ENCODE measurements around the gene CNMD. TPM values are rescaled to one million over a fixed set of nuclear protein-coding genes. Genes with fewer than 3 reads are reported as not detected.

The CNMD gene
- total RNA-seq, 4 donors from 2014 or later, result not detected

DNA sequence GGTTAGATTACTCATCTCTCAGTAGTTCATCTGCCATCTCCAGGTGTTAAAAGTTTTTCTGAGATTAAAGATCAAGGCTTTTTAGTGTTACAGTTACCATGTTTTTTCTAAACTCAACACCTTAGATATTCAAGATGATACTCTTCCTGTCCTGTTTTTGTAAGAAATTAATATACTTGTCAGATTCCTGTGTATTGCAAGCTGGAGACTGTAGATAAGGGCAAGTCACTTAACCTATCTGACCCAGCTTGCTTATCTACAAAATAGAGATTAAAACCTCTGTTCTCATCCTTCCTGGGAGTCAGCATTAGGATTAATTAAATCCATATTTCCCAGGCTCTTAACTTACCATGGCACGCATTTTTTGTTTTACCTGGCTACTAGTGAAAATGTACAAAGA is 61.8 kb downstream of the CNMD start:
- Histone ChIP-seq H3K36me3 (peaks cover 0 to 91% (median 13%) of the 10 kb centered on the region in 3 donors), H3K27ac (no peak overlapping the region), H3K4me1 (no peaks in the 10 kb centered on the region), H3K9me3 (no peaks in the 10 kb centered on the region), H3K27me3 (no peaks in the 10 kb centered on the region), H3K4me3 (no peak overlapping the region)
- DNase-seq, result no peak
- intact Hi-C loops (cut with DNase I), result no loop called here
- TF ChIP-seq, protein P1, sequence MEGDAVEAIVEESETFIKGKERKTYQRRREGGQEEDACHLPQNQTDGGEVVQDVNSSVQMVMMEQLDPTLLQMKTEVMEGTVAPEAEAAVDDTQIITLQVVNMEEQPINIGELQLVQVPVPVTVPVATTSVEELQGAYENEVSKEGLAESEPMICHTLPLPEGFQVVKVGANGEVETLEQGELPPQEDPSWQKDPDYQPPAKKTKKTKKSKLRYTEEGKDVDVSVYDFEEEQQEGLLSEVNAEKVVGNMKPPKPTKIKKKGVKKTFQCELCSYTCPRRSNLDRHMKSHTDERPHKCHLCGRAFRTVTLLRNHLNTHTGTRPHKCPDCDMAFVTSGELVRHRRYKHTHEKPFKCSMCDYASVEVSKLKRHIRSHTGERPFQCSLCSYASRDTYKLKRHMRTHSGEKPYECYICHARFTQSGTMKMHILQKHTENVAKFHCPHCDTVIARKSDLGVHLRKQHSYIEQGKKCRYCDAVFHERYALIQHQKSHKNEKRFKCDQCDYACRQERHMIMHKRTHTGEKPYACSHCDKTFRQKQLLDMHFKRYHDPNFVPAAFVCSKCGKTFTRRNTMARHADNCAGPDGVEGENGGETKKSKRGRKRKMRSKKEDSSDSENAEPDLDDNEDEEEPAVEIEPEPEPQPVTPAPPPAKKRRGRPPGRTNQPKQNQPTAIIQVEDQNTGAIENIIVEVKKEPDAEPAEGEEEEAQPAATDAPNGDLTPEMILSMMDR (IDR thresholded peaks at IDR 0.05), result no peak
- TF ChIP-seq POLR2A (IDR thresholded peaks at IDR 0.05), result no peak
- WGBS, 2 donors, result 94 to 100% methylated on average over 1 of the region's 1 CpG

DNA sequence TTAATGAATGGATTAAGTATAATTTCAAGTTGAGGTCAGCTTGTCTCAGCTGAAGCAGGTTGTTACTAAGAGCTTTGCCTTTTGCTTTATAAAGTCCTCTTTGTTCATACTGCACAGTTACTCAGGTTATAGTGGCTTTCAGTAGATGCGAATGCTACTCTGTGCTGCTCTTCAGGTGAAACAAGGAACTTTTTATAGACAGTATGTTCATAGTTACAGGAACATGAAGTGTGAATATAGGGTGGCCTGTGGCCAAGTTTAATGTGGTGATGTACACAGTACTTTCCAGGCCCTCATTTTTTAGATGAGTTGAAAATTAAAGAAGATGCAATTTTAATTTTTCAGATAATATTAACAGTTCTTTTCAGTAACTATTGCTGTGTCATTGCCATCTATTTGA is 66.2 kb downstream of the CNMD start:
- no peak for TF ChIP-seq POLR2A (IDR thresholded peaks at IDR 0.05)
- TF ChIP-seq, protein P1 (IDR thresholded peaks at IDR 0.05), result no peak
- H3K4me1 ChIP-seq, result no peaks in the 10 kb centered on the region
- no peaks in the 10 kb centered on the region for H3K9me3 ChIP-seq
- H3K27ac ChIP-seq, result no peak overlapping the region
- intact Hi-C loops (cut with DNase I), result no loop called here
- WGBS, 2 donors, result 92 to 94% methylated on average over 1 of the region's 1 CpG
- H3K4me3 ChIP-seq, result no peak overlapping the region
- no peak for DNase-seq
- H3K27me3 ChIP-seq, result no peaks in the 10 kb centered on the region
- H3K36me3 ChIP-seq, result peaks cover 3 to 88% (median 3%) of the 10 kb centered on the region in 3 donors

DNA sequence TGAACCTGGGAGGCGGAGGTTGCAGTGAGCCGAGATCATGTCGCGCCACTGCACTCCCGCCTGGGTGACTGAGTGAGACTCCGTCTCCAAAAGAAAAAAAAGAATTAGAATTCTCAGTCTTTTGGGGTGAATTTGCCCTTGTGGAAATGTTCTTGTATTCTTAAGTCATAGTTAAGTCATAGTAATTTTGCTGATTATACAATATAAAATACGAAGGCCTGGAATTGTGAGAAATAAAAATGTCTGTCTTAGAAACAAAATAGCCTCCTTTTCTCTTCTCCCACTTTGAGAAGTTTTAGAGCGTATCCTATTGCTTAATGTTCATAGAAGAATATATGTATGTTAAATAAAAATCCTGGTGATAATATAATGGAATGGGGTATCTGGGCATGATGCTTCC is 68.9 kb downstream of the CNMD start:
- no peaks in the 10 kb centered on the region for H3K9me3 ChIP-seq
- H3K4me1 ChIP-seq, result no peaks in the 10 kb centered on the region
- intact Hi-C loops (cut with DNase I), result no loop called here
- 92 to 97% methylated on average over 8 of the region's 8 CpGs for WGBS, 2 donors
- H3K36me3 ChIP-seq, result peaks cover 3 to 88% (median 4%) of the 10 kb centered on the region in 3 donors
- no peaks in the 10 kb centered on the region for H3K27me3 ChIP-seq
- no peak for DNase-seq
- no peak overlapping the region for H3K27ac ChIP-seq
- TF ChIP-seq POLR2A (IDR thresholded peaks at IDR 0.05), result no peak
- TF ChIP-seq, protein P1 (IDR thresholded peaks at IDR 0.05), result no peak
- H3K4me3 ChIP-seq, result no peak overlapping the region

DNA sequence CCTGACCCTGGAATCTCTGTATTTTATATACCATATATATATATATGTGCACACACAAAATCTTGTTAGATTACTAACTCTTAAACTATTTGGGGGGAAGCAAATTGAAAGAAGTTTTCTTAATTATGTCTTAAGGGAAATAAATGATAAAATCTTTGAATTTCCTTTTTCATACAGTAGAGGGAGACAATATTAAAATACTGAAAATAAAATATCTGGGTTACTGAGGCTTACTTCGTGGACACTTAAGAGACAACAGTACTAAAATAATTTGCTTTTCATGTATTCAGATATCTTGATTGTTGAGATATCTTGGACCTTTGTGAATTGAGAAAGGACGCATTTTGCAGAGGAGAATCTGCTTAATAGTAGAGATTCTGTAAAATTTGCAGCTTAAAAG is 69.9 kb downstream of the CNMD start:
- WGBS, 2 donors, result 85 to 90% methylated on average over 2 of the region's 2 CpGs
- DNase-seq, result no peak
- intact Hi-C loops (cut with DNase I), result no loop called here

DNA sequence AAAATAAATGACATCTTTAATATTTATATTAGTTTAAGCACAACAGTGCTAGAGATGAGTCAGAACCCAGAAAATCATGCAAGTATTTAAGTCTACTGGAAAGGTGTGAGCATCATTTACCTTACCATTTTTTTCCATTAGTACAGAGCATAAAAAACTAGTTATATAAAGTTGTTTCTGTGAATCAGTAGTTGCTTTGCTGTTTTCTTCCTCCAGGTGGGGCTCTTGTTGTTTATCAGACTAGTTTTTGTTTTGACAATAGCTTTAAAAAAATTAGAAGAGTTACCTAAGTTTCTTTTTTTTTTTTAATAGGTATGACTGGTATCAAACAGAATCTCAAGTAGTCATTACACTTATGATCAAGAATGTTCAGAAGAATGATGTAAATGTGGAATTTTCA is 74.3 kb downstream of the CNMD start:
- DNase-seq, result no peak
- intact Hi-C loops (cut with DNase I), result no loop called here
- no peaks in the 10 kb centered on the region for H3K9me3 ChIP-seq
- TF ChIP-seq POLR2A (IDR thresholded peaks at IDR 0.05), result no peak
- TF ChIP-seq, protein P1 (IDR thresholded peaks at IDR 0.05), result peak in 4 of 6 experiments; percentile 8 to 50 (median 26)
- peaks cover 0 to 94% (median 4%) of the 10 kb centered on the region in 3 donors for H3K36me3 ChIP-seq
- no peaks in the 10 kb centered on the region for H3K4me1 ChIP-seq
- H3K27ac ChIP-seq, result no peak overlapping the region
- H3K27me3 ChIP-seq, result no peaks in the 10 kb centered on the region
- H3K4me3 ChIP-seq, result no peak overlapping the region

More for the DNA sequence above, 69.9 kb downstream of the CNMD start:
- Histone ChIP-seq H3K4me1 (no peaks in the 10 kb centered on the region), H3K9me3 (no peaks in the 10 kb centered on the region), H3K27ac (no peak overlapping the region), H3K4me3 (no peak overlapping the region), H3K27me3 (no peaks in the 10 kb centered on the region), H3K36me3 (peaks cover 3 to 85% (median 4%) of the 10 kb centered on the region in 3 donors)
- TF ChIP-seq, protein P1 (IDR thresholded peaks at IDR 0.05), result no peak
- no peak for TF ChIP-seq POLR2A (IDR thresholded peaks at IDR 0.05)
